GM23338 (cell line): Measurements from ENCODE around the gene MAPK11.
A peak's percentile ranks its signal among the peaks of the same experiment; 100 is the strongest.

ENCODE experiments used
- ETS1 ChIP-seq: IDR thresholded peaks from 2 replicates; pipeline ENCODE4 v1.6.1; 2016; ENCODE audit warnings: antibody characterized with exemption
- EZH2 ChIP-seq: fragments of 200-600 bp; sonication (generic); IDR thresholded peaks from one replicate; pipeline ENCODE4 v1.8.0; 2017; ENCODE audit warnings: antibody characterized with exemption, mild to moderate bottlenecking, low read depth; ENCODE audit not compliant: unreplicated experiment
- POLR2AphosphoS5 ChIP-seq: IDR thresholded peaks from 2 replicates; pipeline ENCODE4 v1.6.1; 2016; ENCODE audit warnings: antibody characterized with exemption, low read depth
- TF ChIP-seq, protein P1 (sequence below), 2 experiments: fragments of 200-600 bp in 1 of 2; sonication (generic) in 1 of 2; conservative IDR thresholded peaks; 2 replicates each; pipeline versions ENCODE4 v1.5.1 to v1.6.1; 2016 to 2017; ENCODE audit warnings: antibody characterized with exemption in 2 of 2, low read depth in 2 of 2, mild to moderate bottlenecking in 2 of 2, moderate library complexity in 1 of 2
- TF ChIP-seq, protein P2 (sequence below): IDR thresholded peaks from one replicate; pipeline ENCODE4 v1.6.1; 2018; ENCODE audit warnings: antibody characterized with exemption; ENCODE audit not compliant: unreplicated experiment

GRCh38 chr22:50221410-50222300, 48.5 kb downstream of the MAPK11 start:
- TF ChIP-seq, protein P1, sequence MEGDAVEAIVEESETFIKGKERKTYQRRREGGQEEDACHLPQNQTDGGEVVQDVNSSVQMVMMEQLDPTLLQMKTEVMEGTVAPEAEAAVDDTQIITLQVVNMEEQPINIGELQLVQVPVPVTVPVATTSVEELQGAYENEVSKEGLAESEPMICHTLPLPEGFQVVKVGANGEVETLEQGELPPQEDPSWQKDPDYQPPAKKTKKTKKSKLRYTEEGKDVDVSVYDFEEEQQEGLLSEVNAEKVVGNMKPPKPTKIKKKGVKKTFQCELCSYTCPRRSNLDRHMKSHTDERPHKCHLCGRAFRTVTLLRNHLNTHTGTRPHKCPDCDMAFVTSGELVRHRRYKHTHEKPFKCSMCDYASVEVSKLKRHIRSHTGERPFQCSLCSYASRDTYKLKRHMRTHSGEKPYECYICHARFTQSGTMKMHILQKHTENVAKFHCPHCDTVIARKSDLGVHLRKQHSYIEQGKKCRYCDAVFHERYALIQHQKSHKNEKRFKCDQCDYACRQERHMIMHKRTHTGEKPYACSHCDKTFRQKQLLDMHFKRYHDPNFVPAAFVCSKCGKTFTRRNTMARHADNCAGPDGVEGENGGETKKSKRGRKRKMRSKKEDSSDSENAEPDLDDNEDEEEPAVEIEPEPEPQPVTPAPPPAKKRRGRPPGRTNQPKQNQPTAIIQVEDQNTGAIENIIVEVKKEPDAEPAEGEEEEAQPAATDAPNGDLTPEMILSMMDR (conservative IDR thresholded peaks at IDR 0.05; ENCODE audit: low read depth in 2 of 2), result peak in 1 of 2 experiments; percentile 54; a peak in 2 of 4 replicates
- no peak for TF ChIP-seq ETS1
- no peak for TF ChIP-seq POLR2AphosphoS5
- TF ChIP-seq, protein P2, sequence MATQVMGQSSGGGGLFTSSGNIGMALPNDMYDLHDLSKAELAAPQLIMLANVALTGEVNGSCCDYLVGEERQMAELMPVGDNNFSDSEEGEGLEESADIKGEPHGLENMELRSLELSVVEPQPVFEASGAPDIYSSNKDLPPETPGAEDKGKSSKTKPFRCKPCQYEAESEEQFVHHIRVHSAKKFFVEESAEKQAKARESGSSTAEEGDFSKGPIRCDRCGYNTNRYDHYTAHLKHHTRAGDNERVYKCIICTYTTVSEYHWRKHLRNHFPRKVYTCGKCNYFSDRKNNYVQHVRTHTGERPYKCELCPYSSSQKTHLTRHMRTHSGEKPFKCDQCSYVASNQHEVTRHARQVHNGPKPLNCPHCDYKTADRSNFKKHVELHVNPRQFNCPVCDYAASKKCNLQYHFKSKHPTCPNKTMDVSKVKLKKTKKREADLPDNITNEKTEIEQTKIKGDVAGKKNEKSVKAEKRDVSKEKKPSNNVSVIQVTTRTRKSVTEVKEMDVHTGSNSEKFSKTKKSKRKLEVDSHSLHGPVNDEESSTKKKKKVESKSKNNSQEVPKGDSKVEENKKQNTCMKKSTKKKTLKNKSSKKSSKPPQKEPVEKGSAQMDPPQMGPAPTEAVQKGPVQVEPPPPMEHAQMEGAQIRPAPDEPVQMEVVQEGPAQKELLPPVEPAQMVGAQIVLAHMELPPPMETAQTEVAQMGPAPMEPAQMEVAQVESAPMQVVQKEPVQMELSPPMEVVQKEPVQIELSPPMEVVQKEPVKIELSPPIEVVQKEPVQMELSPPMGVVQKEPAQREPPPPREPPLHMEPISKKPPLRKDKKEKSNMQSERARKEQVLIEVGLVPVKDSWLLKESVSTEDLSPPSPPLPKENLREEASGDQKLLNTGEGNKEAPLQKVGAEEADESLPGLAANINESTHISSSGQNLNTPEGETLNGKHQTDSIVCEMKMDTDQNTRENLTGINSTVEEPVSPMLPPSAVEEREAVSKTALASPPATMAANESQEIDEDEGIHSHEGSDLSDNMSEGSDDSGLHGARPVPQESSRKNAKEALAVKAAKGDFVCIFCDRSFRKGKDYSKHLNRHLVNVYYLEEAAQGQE, result no peak
- no peak for TF ChIP-seq EZH2
